ENCODE data around the gene MYO3B. TPM values are rescaled to one million over a fixed set of nuclear protein-coding genes. Genes with fewer than 3 reads are reported as not detected.
"Not testable (repeated sequence)": the region's sequence is repeated elsewhere in the genome, so short reads cannot be mapped to it uniquely, and the experiment has no call there.

Gene MYO3B
- total RNA-seq, 1 experiment from 2014 or later, result 0.09 TPM

- BruUV-seq (replicated peaks), result no TSS peak
- Mint-ChIP-seq H3K36me3 (ENCODE audit: insufficient read depth, unreplicated experiment) (no peaks in the 10 kb centered on the region), H3K27me3 (ENCODE audit: insufficient read depth, unreplicated experiment) (no peaks in the 10 kb centered on the region), H3K4me3 (ENCODE audit: unreplicated experiment) (peak overlapping the region; percentile 8), H3K4me1 (ENCODE audit: low read depth, unreplicated experiment) (peaks cover 36% of the 10 kb centered on the region), H3K9me3 (ENCODE audit: unreplicated experiment) (peaks cover 34% of the 10 kb centered on the region), H3K27ac (ENCODE audit: unreplicated experiment) (peak overlapping the region; percentile 50)
- CTCF ChIA-PET, result no interaction called here
- H3K4me1 ChIP-seq, result peaks cover 20% of the 10 kb centered on the region
- intact Hi-C loops (cut with micrococcal nuclease; ENCODE audit: unreplicated experiment), result loop anchor here (1.0 to 2.0 kb wide), 2 partner anchors 10 to 26 kb away; no protein-coding TSS in a partner anchor
- TF ChIP-seq, protein P1, sequence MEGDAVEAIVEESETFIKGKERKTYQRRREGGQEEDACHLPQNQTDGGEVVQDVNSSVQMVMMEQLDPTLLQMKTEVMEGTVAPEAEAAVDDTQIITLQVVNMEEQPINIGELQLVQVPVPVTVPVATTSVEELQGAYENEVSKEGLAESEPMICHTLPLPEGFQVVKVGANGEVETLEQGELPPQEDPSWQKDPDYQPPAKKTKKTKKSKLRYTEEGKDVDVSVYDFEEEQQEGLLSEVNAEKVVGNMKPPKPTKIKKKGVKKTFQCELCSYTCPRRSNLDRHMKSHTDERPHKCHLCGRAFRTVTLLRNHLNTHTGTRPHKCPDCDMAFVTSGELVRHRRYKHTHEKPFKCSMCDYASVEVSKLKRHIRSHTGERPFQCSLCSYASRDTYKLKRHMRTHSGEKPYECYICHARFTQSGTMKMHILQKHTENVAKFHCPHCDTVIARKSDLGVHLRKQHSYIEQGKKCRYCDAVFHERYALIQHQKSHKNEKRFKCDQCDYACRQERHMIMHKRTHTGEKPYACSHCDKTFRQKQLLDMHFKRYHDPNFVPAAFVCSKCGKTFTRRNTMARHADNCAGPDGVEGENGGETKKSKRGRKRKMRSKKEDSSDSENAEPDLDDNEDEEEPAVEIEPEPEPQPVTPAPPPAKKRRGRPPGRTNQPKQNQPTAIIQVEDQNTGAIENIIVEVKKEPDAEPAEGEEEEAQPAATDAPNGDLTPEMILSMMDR (IDR thresholded peaks at IDR 0.05; ENCODE audit: insufficient read depth in 1 of 2, low read depth in 1 of 2, low read length in 1 of 2, severe bottlenecking in 1 of 2, unreplicated experiment in 1 of 2), result no peak
- H3K27me3 ChIP-seq (replicated peaks; ENCODE audit: control insufficient read depth, insufficient read depth, low read length), result no peaks in the 10 kb centered on the region
- POLR2A ChIA-PET, result no interaction called here
- DNase-seq, result no peak
- no peaks in the 10 kb centered on the region for H3K36me3 ChIP-seq (ENCODE audit: control insufficient read depth, insufficient read depth, low read length)
- peaks cover 6% of the 10 kb centered on the region; the same call in 1 of the 2 replicates for H3K9me3 ChIP-seq
- H3K4me3 ChIP-seq (ENCODE audit: low read depth, low read length), result no peak overlapping the region
These were observed 84.9 kb downstream of the MYO3B start for GRCh38 chr2:170262806-170263205.

- H3K36me3 Mint-ChIP-seq (ENCODE audit: insufficient read depth, unreplicated experiment); H3K4me3 ChIP-seq (ENCODE audit: low read depth, low read length); CTCF ChIA-PET; BruUV-seq (replicated peaks); H3K27me3 Mint-ChIP-seq (ENCODE audit: insufficient read depth, unreplicated experiment); H3K9me3 ChIP-seq; H3K27me3 ChIP-seq (replicated peaks; ENCODE audit: control insufficient read depth, insufficient read depth, low read length); H3K36me3 ChIP-seq (ENCODE audit: control insufficient read depth, insufficient read depth, low read length); POLR2A ChIA-PET: not testable (repeated sequence)
- peak; percentile 77 to 91 for DNase-seq
- peak overlapping the region; percentile 8 for H3K4me3 Mint-ChIP-seq (ENCODE audit: unreplicated experiment)
- H3K4me1 Mint-ChIP-seq (ENCODE audit: low read depth, unreplicated experiment), result peaks cover 36% of the 10 kb centered on the region
- peaks cover 34% of the 10 kb centered on the region for H3K9me3 Mint-ChIP-seq (ENCODE audit: unreplicated experiment)
- intact Hi-C loops (cut with micrococcal nuclease; ENCODE audit: unreplicated experiment), result loop anchor here (1.0 to 2.0 kb wide), 2 partner anchors 11 to 27 kb away; no protein-coding TSS in a partner anchor
- H3K27ac Mint-ChIP-seq (ENCODE audit: unreplicated experiment), result peak overlapping the region; percentile 50
- peaks cover 20% of the 10 kb centered on the region for H3K4me1 ChIP-seq
These were observed 86.0 kb downstream of the MYO3B start for GRCh38 chr2:170263728-170264521.

- no peaks in the 10 kb centered on the region for H3K27me3 Mint-ChIP-seq (ENCODE audit: insufficient read depth, unreplicated experiment)
- TF ChIP-seq, protein P1 (IDR thresholded peaks at IDR 0.05; ENCODE audit: insufficient read depth in 1 of 2, low read depth in 1 of 2, low read length in 1 of 2, severe bottlenecking in 1 of 2, unreplicated experiment in 1 of 2), result no peak
- H3K27ac Mint-ChIP-seq (ENCODE audit: unreplicated experiment), result peak overlapping the region; percentile 50
- no peak overlapping the region for H3K4me3 Mint-ChIP-seq (ENCODE audit: unreplicated experiment)
- intact Hi-C loops (cut with micrococcal nuclease; ENCODE audit: unreplicated experiment), result no loop called here
- H3K9me3 Mint-ChIP-seq (ENCODE audit: unreplicated experiment), result peaks cover 34% of the 10 kb centered on the region
- H3K4me1 ChIP-seq, result peaks cover 20% of the 10 kb centered on the region
- no peaks in the 10 kb centered on the region for H3K27me3 ChIP-seq (replicated peaks; ENCODE audit: control insufficient read depth, insufficient read depth, low read length)
- no TSS peak for BruUV-seq (replicated peaks)
- no peaks in the 10 kb centered on the region for H3K36me3 ChIP-seq (ENCODE audit: control insufficient read depth, insufficient read depth, low read length)
- peaks cover 6% of the 10 kb centered on the region; the same call in 1 of the 2 replicates for H3K9me3 ChIP-seq
- peaks cover 36% of the 10 kb centered on the region for H3K4me1 Mint-ChIP-seq (ENCODE audit: low read depth, unreplicated experiment)
- ChIA-PET CTCF (interaction anchor here (0.5 kb wide), 1 partner anchor 29 kb away, joined by 13 read pairs; no protein-coding TSS in a partner anchor), POLR2A (no interaction called here)
- H3K4me3 ChIP-seq (ENCODE audit: low read depth, low read length), result no peak overlapping the region
- no peaks in the 10 kb centered on the region for H3K36me3 Mint-ChIP-seq (ENCODE audit: insufficient read depth, unreplicated experiment)
- no peak for DNase-seq
These were observed 86.5 kb downstream of the MYO3B start for GRCh38 chr2:170264522-170264860.

Data from Caco-2 (cell line).